GM12801 (cell line): Measurements from ENCODE around the gene OR8K3.

Source experiments
- TF ChIP-seq, protein P1 (sequence below): IDR thresholded peaks from one replicate; pipeline ENCODE4 v1.5.1; 2011; ENCODE audit warnings: control low read depth; ENCODE audit not compliant: insufficient read length; ENCODE audit errors: extremely low read depth

The OR8K3 gene

DNA sequence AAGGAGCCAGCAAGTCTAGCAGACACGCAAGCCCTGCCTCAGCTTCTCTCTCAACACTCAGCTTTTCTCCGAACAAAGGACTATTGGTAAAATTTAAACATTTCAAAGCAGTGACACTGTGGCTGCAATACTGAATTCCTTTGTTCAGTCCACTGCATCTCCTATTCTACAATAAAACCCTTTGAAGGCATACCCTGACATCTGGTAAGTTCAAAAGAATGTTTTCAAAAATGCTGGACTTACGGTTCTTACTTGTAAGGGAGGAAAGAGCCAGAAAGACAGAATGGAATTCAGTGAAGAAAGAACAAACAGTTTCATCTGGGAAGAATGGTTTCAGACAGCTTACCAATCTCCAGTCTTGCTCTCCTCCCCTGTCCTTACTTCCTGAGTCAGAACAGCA lies 18.2 kb downstream of the OR8K3 start:
- TF ChIP-seq, protein P1, sequence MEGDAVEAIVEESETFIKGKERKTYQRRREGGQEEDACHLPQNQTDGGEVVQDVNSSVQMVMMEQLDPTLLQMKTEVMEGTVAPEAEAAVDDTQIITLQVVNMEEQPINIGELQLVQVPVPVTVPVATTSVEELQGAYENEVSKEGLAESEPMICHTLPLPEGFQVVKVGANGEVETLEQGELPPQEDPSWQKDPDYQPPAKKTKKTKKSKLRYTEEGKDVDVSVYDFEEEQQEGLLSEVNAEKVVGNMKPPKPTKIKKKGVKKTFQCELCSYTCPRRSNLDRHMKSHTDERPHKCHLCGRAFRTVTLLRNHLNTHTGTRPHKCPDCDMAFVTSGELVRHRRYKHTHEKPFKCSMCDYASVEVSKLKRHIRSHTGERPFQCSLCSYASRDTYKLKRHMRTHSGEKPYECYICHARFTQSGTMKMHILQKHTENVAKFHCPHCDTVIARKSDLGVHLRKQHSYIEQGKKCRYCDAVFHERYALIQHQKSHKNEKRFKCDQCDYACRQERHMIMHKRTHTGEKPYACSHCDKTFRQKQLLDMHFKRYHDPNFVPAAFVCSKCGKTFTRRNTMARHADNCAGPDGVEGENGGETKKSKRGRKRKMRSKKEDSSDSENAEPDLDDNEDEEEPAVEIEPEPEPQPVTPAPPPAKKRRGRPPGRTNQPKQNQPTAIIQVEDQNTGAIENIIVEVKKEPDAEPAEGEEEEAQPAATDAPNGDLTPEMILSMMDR, result no peak

DNA sequence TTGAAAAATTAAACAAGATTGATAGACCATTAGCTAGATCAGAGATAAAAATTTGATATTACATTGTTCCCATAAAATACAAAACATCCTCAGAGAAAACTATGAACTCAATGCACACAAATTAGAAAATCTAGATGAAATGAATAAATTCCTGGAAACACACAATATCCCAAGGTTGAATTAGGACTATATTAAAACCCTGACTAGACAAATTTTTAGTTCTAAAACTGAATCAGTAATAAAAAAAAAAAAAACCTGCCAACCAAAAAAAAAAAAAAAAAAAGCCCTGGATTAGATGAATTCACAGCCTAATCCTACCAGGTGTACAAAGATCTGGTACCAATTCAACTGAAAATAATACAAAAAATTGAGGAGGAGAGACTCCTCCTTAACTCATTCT lies 25.3 kb downstream of the OR8K3 start:
- TF ChIP-seq, protein P1, result no peak

DNA sequence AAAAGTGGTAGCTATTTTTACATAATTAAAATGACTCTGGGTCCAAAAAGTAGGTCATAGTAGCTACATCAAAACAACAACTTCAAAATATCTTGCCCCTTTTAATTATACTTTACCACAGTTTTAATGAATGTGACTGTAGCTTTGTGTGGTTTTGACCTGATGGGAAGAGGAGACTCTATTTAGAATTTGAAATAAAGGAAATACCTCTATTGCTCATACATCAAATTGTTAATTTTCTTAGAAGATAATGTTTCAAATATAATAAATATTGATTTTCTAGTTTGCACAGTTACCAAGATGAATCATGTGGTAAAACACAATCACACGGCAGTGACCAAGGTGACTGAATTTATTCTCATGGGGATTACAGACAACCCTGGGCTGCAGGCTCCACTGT lies 30.8 kb downstream of the OR8K3 start, which contains the start of gene OR8K1:
OR8K1 (plus strand) TSS at position 301 of the 400 bp plus-strand sequence; CDS start at position 301, 0 bp downstream.
- TF ChIP-seq, protein P1, result no peak

DNA sequence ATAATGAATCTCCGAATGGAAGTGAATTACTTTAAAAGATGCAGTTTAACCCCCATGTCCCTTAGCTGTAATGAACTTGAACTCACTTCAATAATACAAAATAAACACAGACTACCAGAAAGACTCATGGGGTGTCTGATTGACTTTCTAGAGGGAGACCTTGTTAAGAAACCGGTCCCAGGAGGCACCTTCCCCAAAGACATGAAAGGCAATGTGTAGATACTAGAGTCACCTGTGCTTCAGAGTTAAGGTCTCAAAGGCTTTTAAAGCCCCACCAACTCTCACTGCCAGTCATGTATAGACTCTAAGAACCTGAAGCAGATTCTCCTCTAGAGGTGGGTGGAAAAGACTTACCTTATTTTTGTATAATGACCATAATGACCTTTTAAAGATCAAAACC lies 39.0 kb downstream of the OR8K3 start, which contains the start of gene OR8J1:
OR8J1 (plus strand) TSS at position 301 of the 400 bp plus-strand sequence. CDS start 5,956 bp downstream, outside the sequence.
- TF ChIP-seq, protein P1, result no peak
